Sigmoid colon (tissue), 4 donors: ENCODE results near the gene ERBB2.

Experiments used
- EP300 ChIP-seq, 4 donors: sonication (generic); formaldehyde crosslinking; IDR thresholded peaks; one replicate each; pipeline ENCODE4 v1.6.1; 2017; ENCODE audit warnings: antibody characterized with exemption in 4 of 4
- TF ChIP-seq, protein P1 (sequence below), 4 experiments: fragments of 450-650 bp in 3 of 4; fragments of 200-600 bp in 1 of 4; IDR thresholded peaks; one replicate each; pipeline ENCODE4 v1.5.1; 2016 to 2019; ENCODE audit warnings: antibody characterized with exemption in 4 of 4, mild to moderate bottlenecking in 3 of 4, moderate library complexity in 2 of 4

DNA sequence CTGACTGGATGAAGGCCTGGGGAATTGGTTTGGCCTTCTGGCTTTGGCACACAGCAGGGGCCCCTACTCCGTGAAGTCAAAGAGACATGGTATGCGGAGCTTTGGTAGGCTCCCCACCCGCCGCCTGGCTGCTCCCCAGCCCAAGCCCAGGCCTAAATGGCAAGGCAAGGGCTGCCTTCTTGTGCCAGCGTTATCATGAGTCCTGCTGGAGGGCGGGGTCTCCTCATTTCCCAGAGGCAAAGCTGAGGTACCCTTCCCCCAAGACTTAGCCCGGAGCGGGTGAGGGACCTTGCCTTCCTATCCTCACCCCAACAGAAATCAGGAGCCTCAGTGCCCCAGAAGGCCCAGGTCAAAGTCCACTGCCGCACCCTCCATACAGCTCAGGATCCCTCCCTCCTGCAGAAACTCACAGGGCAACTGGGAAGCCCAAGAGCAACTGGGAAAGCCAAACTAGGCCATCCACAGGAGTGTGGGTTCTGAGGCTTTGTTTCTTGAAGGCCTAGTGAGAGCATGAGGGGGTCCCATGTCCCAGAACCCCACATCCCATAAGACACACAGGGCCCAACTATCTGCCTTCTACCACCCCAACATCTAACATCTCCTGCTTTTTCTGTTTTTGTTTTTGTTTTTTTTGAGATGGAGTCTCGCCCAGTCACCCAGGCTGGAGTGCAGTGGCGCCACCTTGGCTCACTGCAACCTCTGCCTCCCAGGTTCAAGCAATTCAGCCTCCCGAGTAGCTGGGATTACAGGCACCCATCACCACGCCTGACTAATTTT, 21.3 kb upstream of the ERBB2 start:
- TF ChIP-seq EP300 (IDR thresholded peaks at IDR 0.05) = no peak
- TF ChIP-seq, protein P1, sequence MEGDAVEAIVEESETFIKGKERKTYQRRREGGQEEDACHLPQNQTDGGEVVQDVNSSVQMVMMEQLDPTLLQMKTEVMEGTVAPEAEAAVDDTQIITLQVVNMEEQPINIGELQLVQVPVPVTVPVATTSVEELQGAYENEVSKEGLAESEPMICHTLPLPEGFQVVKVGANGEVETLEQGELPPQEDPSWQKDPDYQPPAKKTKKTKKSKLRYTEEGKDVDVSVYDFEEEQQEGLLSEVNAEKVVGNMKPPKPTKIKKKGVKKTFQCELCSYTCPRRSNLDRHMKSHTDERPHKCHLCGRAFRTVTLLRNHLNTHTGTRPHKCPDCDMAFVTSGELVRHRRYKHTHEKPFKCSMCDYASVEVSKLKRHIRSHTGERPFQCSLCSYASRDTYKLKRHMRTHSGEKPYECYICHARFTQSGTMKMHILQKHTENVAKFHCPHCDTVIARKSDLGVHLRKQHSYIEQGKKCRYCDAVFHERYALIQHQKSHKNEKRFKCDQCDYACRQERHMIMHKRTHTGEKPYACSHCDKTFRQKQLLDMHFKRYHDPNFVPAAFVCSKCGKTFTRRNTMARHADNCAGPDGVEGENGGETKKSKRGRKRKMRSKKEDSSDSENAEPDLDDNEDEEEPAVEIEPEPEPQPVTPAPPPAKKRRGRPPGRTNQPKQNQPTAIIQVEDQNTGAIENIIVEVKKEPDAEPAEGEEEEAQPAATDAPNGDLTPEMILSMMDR (IDR thresholded peaks at IDR 0.05) = no peak
